Activated T-helper 1 cell treated with Interleukin-2 at 50 U/mL for 16 hours (primary cell): ENCODE results near the gene GRK6.
"Not testable (repeated sequence)": the region's sequence is repeated elsewhere in the genome, so short reads cannot be mapped to it uniquely, and the experiment has no call there.

Experiments used
- DNase-seq: peaks from one replicate; pipeline ENCODE4 v3.0.0-alpha.2; 2020; ENCODE audit warnings: low read depth

Gene GRK6

GRCh38 chr5:177399997-177400868, 26.2 kb upstream of the GRK6 start, which contains the start of gene PFN3:
PFN3 (minus strand) TSS chr5:177400661; CDS start chr5:177400576, 85 bp downstream.
- no peak for DNase-seq

GRCh38 chr5:177402271-177403043, 24.0 kb upstream of the GRK6 start:
- peak; percentile 56 for DNase-seq

- DNase-seq: peak; percentile 39
Observed at GRCh38 chr5:177403102-177403791, 23.2 kb upstream of the GRK6 start.

GRCh38 chr5:177403792-177404640, 22.5 kb upstream of the GRK6 start:
- peak; percentile 77 for DNase-seq

GRCh38 chr5:177404641-177405179, 21.8 kb upstream of the GRK6 start:
- no peak for DNase-seq

- DNase-seq: no peak
Observed at GRCh38 chr5:177405312-177405711, 21.2 kb upstream of the GRK6 start.

- DNase-seq: no peak
Observed at GRCh38 chr5:177405805-177406204, 20.7 kb upstream of the GRK6 start.

GRCh38 chr5:177409043-177409801, 17.3 kb upstream of the GRK6 start, which contains the start of gene F12:
F12 (minus strand) TSS chr5:177409564; CDS start chr5:177409527, 37 bp downstream.
- no peak for DNase-seq

- no peak for DNase-seq
Observed at GRCh38 chr5:177410575-177410974, 15.9 kb upstream of the GRK6 start.

GRCh38 chr5:177412603-177413233, 13.8 kb upstream of the GRK6 start:
- no peak for DNase-seq

GRCh38 chr5:177414481-177414880, 12.0 kb upstream of the GRK6 start:
- DNase-seq: no peak

GRCh38 chr5:177417081-177417480, 9.4 kb upstream of the GRK6 start:
- DNase-seq: not testable (repeated sequence)

GRCh38 chr5:177419046-177419445, 7.4 kb upstream of the GRK6 start:
- no peak for DNase-seq

- DNase-seq: not testable (repeated sequence)
Observed at GRCh38 chr5:177420472-177420871, 6.0 kb upstream of the GRK6 start.

- DNase-seq: no peak
Observed at GRCh38 chr5:177421062-177421798, 5.2 kb upstream of the GRK6 start.

- DNase-seq: no peak
Observed at GRCh38 chr5:177423671-177424070, 2.8 kb upstream of the GRK6 start.

GRCh38 chr5:177425196-177425800, 1.2 kb upstream of the GRK6 start:
- no peak for DNase-seq

GRCh38 chr5:177425801-177426565, 493 bp upstream of the GRK6 start:
- peak; percentile 98 for DNase-seq
